ENCODE measurements around the gene PRKAB1. TPM values are rescaled to one million over a fixed set of nuclear protein-coding genes. Genes with fewer than 3 reads are reported as not detected.

Gene PRKAB1
- total RNA-seq, 1 experiment from 2014 or later = 32.3 TPM

- CTCF ChIA-PET = interaction anchor here (1.5 to 3.9 kb wide), 2 partner anchors 8 to 90 kb away, joined by 3 to 33 read pairs; no protein-coding TSS in a partner anchor
- TF ChIP-seq SMAD3 (CRISPR knock-in tag; IDR thresholded peaks at IDR 0.05; ENCODE audit: borderline replicate concordance) = no peak
- TF ChIP-seq OVOL2 (CRISPR knock-in tag; IDR thresholded peaks at IDR 0.05; ENCODE audit: borderline replicate concordance) = no peak
- no peak for TF ChIP-seq SMAD4 (CRISPR knock-in tag; IDR thresholded peaks at IDR 0.05)
- no peak for TF ChIP-seq ZNF671 (CRISPR knock-in tag; IDR thresholded peaks at IDR 0.05)
- TF ChIP-seq TEAD1 (CRISPR knock-in tag; IDR thresholded peaks at IDR 0.05) = no peak
- TF ChIP-seq, protein P1, sequence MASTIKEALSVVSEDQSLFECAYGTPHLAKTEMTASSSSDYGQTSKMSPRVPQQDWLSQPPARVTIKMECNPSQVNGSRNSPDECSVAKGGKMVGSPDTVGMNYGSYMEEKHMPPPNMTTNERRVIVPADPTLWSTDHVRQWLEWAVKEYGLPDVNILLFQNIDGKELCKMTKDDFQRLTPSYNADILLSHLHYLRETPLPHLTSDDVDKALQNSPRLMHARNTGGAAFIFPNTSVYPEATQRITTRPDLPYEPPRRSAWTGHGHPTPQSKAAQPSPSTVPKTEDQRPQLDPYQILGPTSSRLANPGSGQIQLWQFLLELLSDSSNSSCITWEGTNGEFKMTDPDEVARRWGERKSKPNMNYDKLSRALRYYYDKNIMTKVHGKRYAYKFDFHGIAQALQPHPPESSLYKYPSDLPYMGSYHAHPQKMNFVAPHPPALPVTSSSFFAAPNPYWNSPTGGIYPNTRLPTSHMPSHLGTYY (CRISPR knock-in tag; IDR thresholded peaks at IDR 0.05) = no peak
- TF ChIP-seq, protein P2, sequence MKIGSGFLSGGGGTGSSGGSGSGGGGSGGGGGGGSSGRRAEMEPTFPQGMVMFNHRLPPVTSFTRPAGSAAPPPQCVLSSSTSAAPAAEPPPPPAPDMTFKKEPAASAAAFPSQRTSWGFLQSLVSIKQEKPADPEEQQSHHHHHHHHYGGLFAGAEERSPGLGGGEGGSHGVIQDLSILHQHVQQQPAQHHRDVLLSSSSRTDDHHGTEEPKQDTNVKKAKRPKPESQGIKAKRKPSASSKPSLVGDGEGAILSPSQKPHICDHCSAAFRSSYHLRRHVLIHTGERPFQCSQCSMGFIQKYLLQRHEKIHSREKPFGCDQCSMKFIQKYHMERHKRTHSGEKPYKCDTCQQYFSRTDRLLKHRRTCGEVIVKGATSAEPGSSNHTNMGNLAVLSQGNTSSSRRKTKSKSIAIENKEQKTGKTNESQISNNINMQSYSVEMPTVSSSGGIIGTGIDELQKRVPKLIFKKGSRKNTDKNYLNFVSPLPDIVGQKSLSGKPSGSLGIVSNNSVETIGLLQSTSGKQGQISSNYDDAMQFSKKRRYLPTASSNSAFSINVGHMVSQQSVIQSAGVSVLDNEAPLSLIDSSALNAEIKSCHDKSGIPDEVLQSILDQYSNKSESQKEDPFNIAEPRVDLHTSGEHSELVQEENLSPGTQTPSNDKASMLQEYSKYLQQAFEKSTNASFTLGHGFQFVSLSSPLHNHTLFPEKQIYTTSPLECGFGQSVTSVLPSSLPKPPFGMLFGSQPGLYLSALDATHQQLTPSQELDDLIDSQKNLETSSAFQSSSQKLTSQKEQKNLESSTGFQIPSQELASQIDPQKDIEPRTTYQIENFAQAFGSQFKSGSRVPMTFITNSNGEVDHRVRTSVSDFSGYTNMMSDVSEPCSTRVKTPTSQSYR (CRISPR knock-in tag; IDR thresholded peaks at IDR 0.05) = no peak
- no peak for TF ChIP-seq ATF2 (CRISPR knock-in tag; IDR thresholded peaks at IDR 0.05; ENCODE audit: borderline replicate concordance, low read depth)
- no peak for TF ChIP-seq ATF1 (CRISPR knock-in tag; IDR thresholded peaks at IDR 0.05)
- H3K27me3 Mint-ChIP-seq (ENCODE audit: low read depth) = peaks cover 7% of the 10 kb centered on the region
- H3K4me3 Mint-ChIP-seq = no peak overlapping the region
- DNase-seq (ENCODE audit: low spot score) = no peak
- H3K36me3 Mint-ChIP-seq = no peaks in the 10 kb centered on the region
- no peak for ATAC-seq
- no peaks in the 10 kb centered on the region for H3K9me3 Mint-ChIP-seq
- POLR2A ChIA-PET = no interaction called here
- no peak overlapping the region for H3K27ac Mint-ChIP-seq
- H3K4me1 Mint-ChIP-seq = peaks cover 6% of the 10 kb centered on the region
These were observed 33.2 kb upstream of the PRKAB1 start for GRCh38 chr12:119634743-119635142.

DNA sequence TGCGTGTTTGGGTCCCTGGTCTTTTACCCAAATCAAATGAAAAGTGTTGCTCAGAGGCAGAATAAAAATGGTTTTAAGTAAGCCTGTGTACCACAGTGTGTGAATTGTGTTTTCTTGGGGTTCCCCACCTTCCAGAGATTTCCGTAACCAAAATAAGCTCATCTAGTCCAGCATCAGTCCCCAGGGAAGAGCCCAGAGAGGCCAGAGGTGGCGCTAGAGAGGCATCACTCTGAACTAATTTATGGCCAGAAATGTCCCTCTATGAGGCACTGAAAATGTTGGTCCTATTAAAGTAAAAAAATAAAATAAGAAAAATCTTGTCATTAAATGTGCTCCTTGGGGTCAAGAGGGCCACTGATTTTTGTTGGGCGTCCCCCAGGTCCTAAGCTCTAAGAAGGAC lies 24.9 kb upstream of the PRKAB1 start:
- no peaks in the 10 kb centered on the region for H3K4me1 Mint-ChIP-seq
- H3K27ac Mint-ChIP-seq = no peak overlapping the region
- CTCF ChIA-PET = interaction anchor here (0.6 to 2.6 kb wide), 72 partner anchors 10 to 789 kb away, joined by 3 to 33 read pairs (median 4); partner anchors contain the start of genes CCDC60, HSPB8, PRKAB1 and TMEM233
- H3K27me3 Mint-ChIP-seq (ENCODE audit: low read depth) = peaks cover 7% of the 10 kb centered on the region; the same call in 1 of the 2 replicates
- H3K9me3 Mint-ChIP-seq = peaks cover 14% of the 10 kb centered on the region
- H3K4me3 Mint-ChIP-seq = no peak overlapping the region
- DNase-seq (ENCODE audit: low spot score) (peak; percentile 60), ATAC-seq (peak; percentile 74)
- POLR2A ChIA-PET = no interaction called here
- H3K36me3 Mint-ChIP-seq = no peaks in the 10 kb centered on the region
- TF ChIP-seq, protein P3, sequence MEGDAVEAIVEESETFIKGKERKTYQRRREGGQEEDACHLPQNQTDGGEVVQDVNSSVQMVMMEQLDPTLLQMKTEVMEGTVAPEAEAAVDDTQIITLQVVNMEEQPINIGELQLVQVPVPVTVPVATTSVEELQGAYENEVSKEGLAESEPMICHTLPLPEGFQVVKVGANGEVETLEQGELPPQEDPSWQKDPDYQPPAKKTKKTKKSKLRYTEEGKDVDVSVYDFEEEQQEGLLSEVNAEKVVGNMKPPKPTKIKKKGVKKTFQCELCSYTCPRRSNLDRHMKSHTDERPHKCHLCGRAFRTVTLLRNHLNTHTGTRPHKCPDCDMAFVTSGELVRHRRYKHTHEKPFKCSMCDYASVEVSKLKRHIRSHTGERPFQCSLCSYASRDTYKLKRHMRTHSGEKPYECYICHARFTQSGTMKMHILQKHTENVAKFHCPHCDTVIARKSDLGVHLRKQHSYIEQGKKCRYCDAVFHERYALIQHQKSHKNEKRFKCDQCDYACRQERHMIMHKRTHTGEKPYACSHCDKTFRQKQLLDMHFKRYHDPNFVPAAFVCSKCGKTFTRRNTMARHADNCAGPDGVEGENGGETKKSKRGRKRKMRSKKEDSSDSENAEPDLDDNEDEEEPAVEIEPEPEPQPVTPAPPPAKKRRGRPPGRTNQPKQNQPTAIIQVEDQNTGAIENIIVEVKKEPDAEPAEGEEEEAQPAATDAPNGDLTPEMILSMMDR (IDR thresholded peaks at IDR 0.05) = peak; percentile 74
- TF ChIP-seq TEAD4 (CRISPR knock-in tag; IDR thresholded peaks at IDR 0.05) (no peak), ZNF121 (CRISPR knock-in tag; IDR thresholded peaks at IDR 0.05) (no peak)

GRCh38 chr12:119644930-119645329 lies 23.0 kb upstream of the PRKAB1 start:
- ATAC-seq = no peak
- no peak for DNase-seq (ENCODE audit: low spot score)
- H3K36me3 Mint-ChIP-seq = no peaks in the 10 kb centered on the region
- H3K9me3 Mint-ChIP-seq = peaks cover 14% of the 10 kb centered on the region
- CTCF ChIA-PET = interaction anchor here (0.6 kb wide), 1 partner anchor 347 kb away, joined by 3 read pairs; no protein-coding TSS in a partner anchor
- peaks cover 7% of the 10 kb centered on the region; the same call in 1 of the 2 replicates for H3K27me3 Mint-ChIP-seq (ENCODE audit: low read depth)
- H3K27ac Mint-ChIP-seq = no peak overlapping the region
- POLR2A ChIA-PET = no interaction called here
- no peaks in the 10 kb centered on the region for H3K4me1 Mint-ChIP-seq
- TF ChIP-seq EMX1 (CRISPR knock-in tag; IDR thresholded peaks at IDR 0.05) (no peak), CBFB (CRISPR knock-in tag; IDR thresholded peaks at IDR 0.05; ENCODE audit: low read depth) (no peak), GTF2I (CRISPR knock-in tag; conservative IDR thresholded peaks at IDR 0.05) (no peak), SP1 (CRISPR knock-in tag; conservative IDR thresholded peaks at IDR 0.05) (no peak), ZNF232 (CRISPR knock-in tag; IDR thresholded peaks at IDR 0.05) (no peak), ZNF423 (CRISPR knock-in tag; IDR thresholded peaks at IDR 0.05) (no peak), FOXK1 (CRISPR knock-in tag; IDR thresholded peaks at IDR 0.05) (no peak), ATF2 (CRISPR knock-in tag; IDR thresholded peaks at IDR 0.05; ENCODE audit: borderline replicate concordance, low read depth) (no peak)
- TF ChIP-seq, protein P4, sequence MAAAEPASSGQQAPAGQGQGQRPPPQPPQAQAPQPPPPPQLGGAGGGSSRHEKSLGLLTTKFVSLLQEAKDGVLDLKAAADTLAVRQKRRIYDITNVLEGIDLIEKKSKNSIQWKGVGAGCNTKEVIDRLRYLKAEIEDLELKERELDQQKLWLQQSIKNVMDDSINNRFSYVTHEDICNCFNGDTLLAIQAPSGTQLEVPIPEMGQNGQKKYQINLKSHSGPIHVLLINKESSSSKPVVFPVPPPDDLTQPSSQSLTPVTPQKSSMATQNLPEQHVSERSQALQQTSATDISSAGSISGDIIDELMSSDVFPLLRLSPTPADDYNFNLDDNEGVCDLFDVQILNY (CRISPR knock-in tag; IDR thresholded peaks at IDR 0.05) = no peak
- TF ChIP-seq, protein P2 (CRISPR knock-in tag; IDR thresholded peaks at IDR 0.05) = no peak
- H3K4me3 Mint-ChIP-seq = no peak overlapping the region
